Mesothelial cell of epicardium (in vitro differentiated cells): ENCODE data around the gene NUP58. TPM values are rescaled to one million over a fixed set of nuclear protein-coding genes. Genes with fewer than 3 reads are reported as not detected.

ENCODE experiments used
- DNase-seq, 2 experiments: peaks; one replicate each; pipeline ENCODE4 v3.0.0; 2021; ENCODE audit warnings: low spot score in 2 of 2; ENCODE audit not compliant: unreplicated experiment in 2 of 2
- H3K27ac Mint-ChIP-seq: 2 replicates; pipeline ENCODE4 v1.8.0; 2021; ENCODE audit warnings: mixed read lengths
- H3K27me3 Mint-ChIP-seq: 2 replicates; pipeline ENCODE4 v1.8.0; 2021; ENCODE audit warnings: low read depth, mixed read lengths
- H3K36me3 Mint-ChIP-seq: 2 replicates; pipeline ENCODE4 v1.8.0; 2021; ENCODE audit warnings: mixed read lengths
- H3K4me1 Mint-ChIP-seq: 2 replicates; pipeline ENCODE4 v1.8.0; 2021; ENCODE audit warnings: mixed read lengths
- H3K4me3 Mint-ChIP-seq: 2 replicates; pipeline ENCODE4 v1.8.0; 2021; ENCODE audit warnings: mild to moderate bottlenecking, moderate library complexity, mixed read lengths
- H3K9me3 Mint-ChIP-seq: 2 replicates; pipeline ENCODE4 v1.8.0; 2021; ENCODE audit warnings: mixed read lengths
- total RNA-seq: library from RNA; stranded (reverse); gene quantifications from 3 replicates; pipeline ENCODE4 v1.2.1, GENCODE V29; 2021
- TF ChIP-seq, protein P1 (sequence below): fragments of 200-600 bp; sonication (generic); IDR thresholded peaks from one replicate; pipeline ENCODE4 v1.5.0; 2021; ENCODE audit warnings: antibody characterized with exemption; ENCODE audit not compliant: unreplicated experiment

The NUP58 gene
- total RNA-seq, 1 donor from 2014 or later: 60.3 TPM

GRCh38 chr13:25371875-25372283, 70.5 kb downstream of the NUP58 start, which contains the start of gene ATP8A2:
Gene ATP8A2 (plus strand): TSS chr13:25371974. CDS start chr13:25372213, 239 bp downstream.
- Mint-ChIP-seq H3K36me3 (no peaks in the 10 kb centered on the region), H3K4me1 (peaks cover 42% of the 10 kb centered on the region), H3K4me3 (peak within 1 kb of the TSS; percentile 86), H3K27ac (peak within 1 kb of the TSS; percentile 64), H3K9me3 (no peaks in the 10 kb centered on the region), H3K27me3 (peaks cover 51% of the 10 kb centered on the region)
- TF ChIP-seq, protein P1, sequence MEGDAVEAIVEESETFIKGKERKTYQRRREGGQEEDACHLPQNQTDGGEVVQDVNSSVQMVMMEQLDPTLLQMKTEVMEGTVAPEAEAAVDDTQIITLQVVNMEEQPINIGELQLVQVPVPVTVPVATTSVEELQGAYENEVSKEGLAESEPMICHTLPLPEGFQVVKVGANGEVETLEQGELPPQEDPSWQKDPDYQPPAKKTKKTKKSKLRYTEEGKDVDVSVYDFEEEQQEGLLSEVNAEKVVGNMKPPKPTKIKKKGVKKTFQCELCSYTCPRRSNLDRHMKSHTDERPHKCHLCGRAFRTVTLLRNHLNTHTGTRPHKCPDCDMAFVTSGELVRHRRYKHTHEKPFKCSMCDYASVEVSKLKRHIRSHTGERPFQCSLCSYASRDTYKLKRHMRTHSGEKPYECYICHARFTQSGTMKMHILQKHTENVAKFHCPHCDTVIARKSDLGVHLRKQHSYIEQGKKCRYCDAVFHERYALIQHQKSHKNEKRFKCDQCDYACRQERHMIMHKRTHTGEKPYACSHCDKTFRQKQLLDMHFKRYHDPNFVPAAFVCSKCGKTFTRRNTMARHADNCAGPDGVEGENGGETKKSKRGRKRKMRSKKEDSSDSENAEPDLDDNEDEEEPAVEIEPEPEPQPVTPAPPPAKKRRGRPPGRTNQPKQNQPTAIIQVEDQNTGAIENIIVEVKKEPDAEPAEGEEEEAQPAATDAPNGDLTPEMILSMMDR: no peak
- DNase-seq: peak; percentile 32 to 60

- Mint-ChIP-seq H3K27me3 (peaks cover 51% of the 10 kb centered on the region), H3K9me3 (no peaks in the 10 kb centered on the region), H3K36me3 (peaks cover 2% of the 10 kb centered on the region), H3K4me1 (peaks cover 42% of the 10 kb centered on the region), H3K27ac (peak overlapping the region; percentile 63), H3K4me3 (peak overlapping the region; percentile 80)
- peak; percentile 31 to 55 for DNase-seq
- TF ChIP-seq, protein P1: no peak
Measured at GRCh38 chr13:25372284-25373081, 71.1 kb downstream of the NUP58 start.

DNA sequence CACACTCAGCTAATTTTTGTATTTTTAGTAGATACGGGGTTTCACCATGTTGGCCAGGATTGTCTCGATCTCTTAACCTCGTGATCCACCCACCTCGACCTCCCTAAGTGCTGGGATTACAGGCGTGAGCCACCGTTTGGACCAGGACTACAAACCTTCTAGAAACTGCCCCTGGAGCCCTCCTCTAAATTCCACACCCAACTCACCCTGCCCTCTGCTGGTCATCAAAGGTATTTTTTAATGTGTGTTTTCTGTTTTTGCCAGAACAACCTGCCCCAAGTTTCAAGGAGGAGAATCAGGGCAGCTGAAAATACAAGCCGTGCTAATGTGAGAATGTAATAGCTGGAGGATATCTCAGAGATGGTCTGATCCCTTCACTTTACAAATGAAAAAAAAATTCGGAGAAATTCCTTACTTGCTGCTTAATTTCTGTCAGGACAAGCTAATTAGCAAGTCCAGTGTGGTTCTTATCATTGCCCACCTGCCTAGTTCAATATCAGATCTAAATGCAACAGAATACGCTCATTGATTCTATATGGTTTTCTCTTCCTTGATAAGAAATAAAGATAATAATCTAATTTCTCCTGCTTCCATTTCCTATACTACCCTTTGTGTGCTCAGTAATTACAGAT, 74.4 kb downstream of the NUP58 start:
- TF ChIP-seq, protein P1: peak; percentile 91
- DNase-seq: no peak

GRCh38 chr13:25377244-25377962, 76.0 kb downstream of the NUP58 start:
- H3K36me3 Mint-ChIP-seq: peaks cover 2% of the 10 kb centered on the region
- peaks cover 27% of the 10 kb centered on the region for H3K27me3 Mint-ChIP-seq
- no peak overlapping the region for H3K27ac Mint-ChIP-seq
- H3K9me3 Mint-ChIP-seq: no peaks in the 10 kb centered on the region
- H3K4me1 Mint-ChIP-seq: peaks cover 68% of the 10 kb centered on the region
- no peak overlapping the region for H3K4me3 Mint-ChIP-seq
- no peak for DNase-seq
- TF ChIP-seq, protein P1: no peak

More for the DNA sequence above, 74.4 kb downstream of the NUP58 start:
- Mint-ChIP-seq H3K4me1 (peaks cover 58% of the 10 kb centered on the region), H3K27ac (no peak overlapping the region), H3K9me3 (no peaks in the 10 kb centered on the region), H3K4me3 (no peak overlapping the region), H3K27me3 (peaks cover 35% of the 10 kb centered on the region), H3K36me3 (peaks cover 2% of the 10 kb centered on the region)

DNA sequence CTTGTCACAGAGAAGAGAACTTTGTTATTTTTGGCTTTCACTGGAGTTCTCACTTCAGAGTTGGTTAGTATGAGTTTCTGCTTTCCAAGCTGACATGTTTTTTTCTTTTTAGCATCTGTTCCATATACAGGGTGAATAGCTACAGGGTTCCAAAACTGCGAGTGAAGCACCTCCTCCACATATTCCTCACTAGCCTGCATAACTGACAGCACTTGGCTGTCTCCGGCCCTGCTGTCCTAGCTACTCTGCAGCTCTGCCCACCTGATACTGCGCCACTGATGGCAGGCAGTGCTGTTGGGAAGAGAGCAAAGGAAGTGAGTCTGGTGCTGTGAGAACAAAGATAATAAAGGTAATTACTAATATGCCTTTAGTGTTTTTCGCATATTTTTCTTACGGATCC, 77.1 kb downstream of the NUP58 start:
- Mint-ChIP-seq H3K9me3 (no peaks in the 10 kb centered on the region), H3K36me3 (peaks cover 2% of the 10 kb centered on the region), H3K4me1 (peaks cover 58% of the 10 kb centered on the region), H3K4me3 (no peak overlapping the region), H3K27ac (peak overlapping the region; percentile 71), H3K27me3 (peaks cover 16% of the 10 kb centered on the region)
- no peak for DNase-seq
- TF ChIP-seq, protein P1: no peak
